Gastroesophageal sphincter (tissue), 4 donors: ENCODE results near the gene PARD6G. TPM values are rescaled to one million over a fixed set of nuclear protein-coding genes. Genes with fewer than 3 reads are reported as not detected.

Source experiments
- ATAC-seq: fragments of 150-250 bp; one replicate; pipeline ENCODE4 v1.9.1; 2016; ENCODE audit warnings: mild to moderate bottlenecking, moderate library complexity
- H3K27ac ChIP-seq, 4 donors: fragments of 200-600 bp; sonication (generic) in 3 of 4; 1 replicate in 3 of 4; 2 replicates in 1 of 4; pipeline ENCODE4 v1.5.1; 2016 to 2019
- H3K27me3 ChIP-seq: fragments of 200-600 bp; sonication (generic); one replicate; pipeline ENCODE4 v1.5.1; 2019
- H3K36me3 ChIP-seq, 2 donors: fragments of 200-600 bp; sonication (generic); one replicate each; pipeline ENCODE4 v1.5.1; 2019; ENCODE audit warnings: control low read depth in 1 of 2
- H3K4me1 ChIP-seq, 3 donors: fragments of 200-600 bp; sonication (generic); 1 replicate in 2 of 3; 2 replicates in 1 of 3; pipeline ENCODE4 v1.5.1; 2016 to 2019; ENCODE audit warnings: control low read depth in 2 of 3
- H3K4me3 ChIP-seq, 2 donors: fragments of 200-600 bp; sonication (generic); one replicate each; pipeline ENCODE4 v1.5.1; 2019; ENCODE audit warnings: mild to moderate bottlenecking in 1 of 2, moderate library complexity in 1 of 2
- H3K9me3 ChIP-seq, 3 donors: fragments of 200-600 bp; sonication (generic); one replicate each; pipeline ENCODE4 v1.5.1; 2017 to 2019; ENCODE audit warnings: control low read depth in 2 of 3
- EP300 ChIP-seq: sonication (generic); formaldehyde crosslinking; IDR thresholded peaks from one replicate; pipeline ENCODE4 v1.6.1; 2017; ENCODE audit warnings: antibody characterized with exemption, mild to moderate bottlenecking
- POLR2A ChIP-seq, 2 donors: fragments of 450-650 bp; IDR thresholded peaks; one replicate each; pipeline ENCODE4 v1.6.1; 2017; ENCODE audit warnings: antibody characterized with exemption in 2 of 2, mild to moderate bottlenecking in 2 of 2, moderate library complexity in 1 of 2
- POLR2AphosphoS5 ChIP-seq: sonication (generic); formaldehyde crosslinking; IDR thresholded peaks from one replicate; pipeline ENCODE4 v1.6.1; 2017; ENCODE audit warnings: antibody characterized with exemption
- WGBS, 2 donors: methylation state at CpG; one replicate each; pipeline ENCODE4 v1.1.5; 2018; ENCODE audit warnings: low coverage in 1 of 2; 5-methylcytosine and 5-hydroxymethylcytosine counted together
- total RNA-seq, 4 donors: library from RNA; depleted of rRNA; stranded (reverse); fragments of >200 nt; gene quantifications; one replicate each; pipeline ENCODE4 v1.1.0, GENCODE V29; 2016
- TF ChIP-seq, protein P1 (sequence below), 4 experiments: fragments of 200-600 bp in 2 of 4; fragments of 450-650 bp in 2 of 4; sonication (generic) in 1 of 4; IDR thresholded peaks; one replicate each; pipeline ENCODE4 v1.5.1; 2017 to 2019; ENCODE audit warnings: antibody characterized with exemption in 4 of 4, mild to moderate bottlenecking in 2 of 4, moderate library complexity in 2 of 4

PARD6G gene
- total RNA-seq, 4 donors from 2014 or later = 3.7 to 14.0 (median 8.6) TPM

DNA sequence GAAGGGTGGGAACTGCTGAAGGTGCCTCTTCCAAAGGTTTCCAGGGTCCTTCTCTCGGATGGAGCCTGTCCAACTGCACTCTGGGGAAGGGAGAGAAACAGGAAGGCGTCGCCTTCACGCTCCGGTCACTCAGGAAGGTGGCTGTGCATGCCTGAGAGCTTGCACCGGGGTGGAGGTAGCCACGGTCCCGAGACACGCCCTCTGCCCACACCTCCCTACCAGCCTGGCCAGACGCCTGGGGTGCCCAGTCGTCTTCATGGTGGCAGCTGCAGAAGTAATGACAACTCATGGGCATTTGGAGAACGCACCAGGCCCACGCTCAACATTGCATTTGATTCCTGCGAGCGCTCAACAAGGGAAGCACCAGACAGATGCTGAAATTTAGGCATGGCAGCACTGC lies 78.3 kb downstream of the PARD6G start:
- H3K4me3 ChIP-seq = no peak overlapping the region
- H3K27me3 ChIP-seq = no peaks in the 10 kb centered on the region
- WGBS, 2 donors = 90% methylated on average over 2 to 7 of the region's 15 CpGs
- TF ChIP-seq EP300 = no peak
- TF ChIP-seq POLR2AphosphoS5 = no peak
- no peak for TF ChIP-seq POLR2A (IDR thresholded peaks at IDR 0.05)
- TF ChIP-seq, protein P1, sequence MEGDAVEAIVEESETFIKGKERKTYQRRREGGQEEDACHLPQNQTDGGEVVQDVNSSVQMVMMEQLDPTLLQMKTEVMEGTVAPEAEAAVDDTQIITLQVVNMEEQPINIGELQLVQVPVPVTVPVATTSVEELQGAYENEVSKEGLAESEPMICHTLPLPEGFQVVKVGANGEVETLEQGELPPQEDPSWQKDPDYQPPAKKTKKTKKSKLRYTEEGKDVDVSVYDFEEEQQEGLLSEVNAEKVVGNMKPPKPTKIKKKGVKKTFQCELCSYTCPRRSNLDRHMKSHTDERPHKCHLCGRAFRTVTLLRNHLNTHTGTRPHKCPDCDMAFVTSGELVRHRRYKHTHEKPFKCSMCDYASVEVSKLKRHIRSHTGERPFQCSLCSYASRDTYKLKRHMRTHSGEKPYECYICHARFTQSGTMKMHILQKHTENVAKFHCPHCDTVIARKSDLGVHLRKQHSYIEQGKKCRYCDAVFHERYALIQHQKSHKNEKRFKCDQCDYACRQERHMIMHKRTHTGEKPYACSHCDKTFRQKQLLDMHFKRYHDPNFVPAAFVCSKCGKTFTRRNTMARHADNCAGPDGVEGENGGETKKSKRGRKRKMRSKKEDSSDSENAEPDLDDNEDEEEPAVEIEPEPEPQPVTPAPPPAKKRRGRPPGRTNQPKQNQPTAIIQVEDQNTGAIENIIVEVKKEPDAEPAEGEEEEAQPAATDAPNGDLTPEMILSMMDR (IDR thresholded peaks at IDR 0.05) = no peak
- peaks cover 0 to 12% (median 0%) of the 10 kb centered on the region in 3 donors for H3K9me3 ChIP-seq
- no peaks in the 10 kb centered on the region for H3K36me3 ChIP-seq
- no peak for ATAC-seq
- no peak overlapping the region for H3K27ac ChIP-seq
- peaks cover 0 to 16% (median 0%) of the 10 kb centered on the region in 3 donors for H3K4me1 ChIP-seq

DNA sequence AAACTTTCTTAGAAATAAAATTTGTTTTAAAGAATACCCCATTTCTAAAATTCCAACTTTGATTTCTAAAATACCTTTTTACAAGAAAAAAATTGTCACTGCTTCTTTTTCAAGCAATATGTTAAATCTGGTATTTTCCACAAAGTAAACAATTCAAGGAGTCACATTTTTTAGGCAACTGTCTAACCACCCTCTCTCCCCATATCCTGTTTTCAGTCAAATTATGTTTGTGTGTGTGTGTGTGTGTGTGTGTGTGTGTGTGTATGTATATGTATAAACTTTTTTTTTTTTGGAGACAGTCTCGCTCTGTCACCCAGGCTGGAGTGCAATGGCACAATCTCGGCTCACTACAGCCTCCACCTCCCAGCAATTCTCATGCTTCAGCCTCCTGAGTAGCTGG lies 79.0 kb downstream of the PARD6G start:
- no peak overlapping the region for H3K4me3 ChIP-seq
- WGBS, 2 donors = 77% methylated on average over 2 of the region's 2 CpGs; no CpG with 5 or more reads in 1 of the 2 donors
- peaks cover 0 to 13% (median 0%) of the 10 kb centered on the region in 3 donors for H3K9me3 ChIP-seq
- no peaks in the 10 kb centered on the region for H3K36me3 ChIP-seq
- ATAC-seq = no peak
- TF ChIP-seq EP300 (no peak), POLR2AphosphoS5 (no peak), POLR2A (IDR thresholded peaks at IDR 0.05) (no peak)
- TF ChIP-seq, protein P1 (IDR thresholded peaks at IDR 0.05) = no peak
- peaks cover 0 to 16% (median 0%) of the 10 kb centered on the region in 3 donors for H3K4me1 ChIP-seq
- no peak overlapping the region for H3K27ac ChIP-seq
- no peaks in the 10 kb centered on the region for H3K27me3 ChIP-seq

DNA sequence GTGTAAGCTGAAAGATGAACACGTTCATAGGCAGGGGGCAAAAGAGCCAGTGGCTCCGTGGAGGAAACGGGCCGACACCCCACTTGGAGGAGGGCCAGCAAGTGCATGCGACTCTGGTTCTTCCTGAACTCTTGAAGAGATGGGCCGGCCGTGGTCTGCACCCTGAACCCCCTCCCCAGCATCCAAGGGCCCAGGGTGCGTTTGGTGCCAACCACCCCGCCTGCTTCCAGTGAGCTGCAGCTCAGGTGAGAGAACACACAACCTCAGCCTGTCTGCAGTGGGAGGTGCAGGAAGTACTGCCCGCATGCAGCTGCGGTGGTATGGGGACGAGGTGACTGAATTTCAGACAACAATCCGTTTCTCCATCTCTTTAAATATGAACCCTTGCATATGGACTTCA lies 79.4 kb downstream of the PARD6G start:
- 55 to 74% methylated on average over 6 to 11 of the region's 13 CpGs for WGBS, 2 donors
- Histone ChIP-seq H3K9me3 (peaks cover 0 to 13% (median 0%) of the 10 kb centered on the region in 3 donors), H3K27me3 (no peaks in the 10 kb centered on the region), H3K27ac (no peak overlapping the region), H3K4me3 (no peak overlapping the region), H3K36me3 (no peaks in the 10 kb centered on the region), H3K4me1 (peaks cover 0 to 16% (median 0%) of the 10 kb centered on the region in 3 donors)
- TF ChIP-seq POLR2A (IDR thresholded peaks at IDR 0.05) = no peak
- no peak for TF ChIP-seq POLR2AphosphoS5
- no peak for TF ChIP-seq EP300
- TF ChIP-seq, protein P1 (IDR thresholded peaks at IDR 0.05) = no peak
- no peak for ATAC-seq

DNA sequence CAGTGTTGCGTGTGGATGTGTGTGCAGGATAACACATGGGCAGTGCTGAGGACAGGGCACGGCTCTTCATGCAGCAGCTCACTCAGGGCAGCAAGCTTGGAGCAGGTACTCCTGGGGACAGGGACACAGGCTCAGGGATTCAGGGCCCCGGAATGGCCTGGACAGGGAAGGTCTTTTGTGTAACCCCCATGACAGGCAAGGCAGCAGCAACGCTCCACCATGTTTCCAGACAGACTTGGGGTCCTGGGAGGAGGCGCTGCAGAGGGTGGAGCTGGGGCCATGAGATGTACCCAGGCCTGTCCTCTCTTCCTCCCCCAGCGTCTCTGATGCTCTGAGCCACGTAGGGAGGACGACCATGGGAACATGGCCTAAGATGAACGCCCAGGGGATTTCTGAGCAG lies 80.0 kb downstream of the PARD6G start:
- Histone ChIP-seq H3K27me3 (no peaks in the 10 kb centered on the region), H3K4me1 (peaks cover 0 to 16% (median 0%) of the 10 kb centered on the region in 3 donors), H3K4me3 (no peak overlapping the region), H3K9me3 (peaks cover 0 to 13% (median 0%) of the 10 kb centered on the region in 3 donors), H3K27ac (no peak overlapping the region), H3K36me3 (no peaks in the 10 kb centered on the region)
- no peak for ATAC-seq
- TF ChIP-seq EP300 = no peak
- TF ChIP-seq POLR2AphosphoS5 = no peak
- TF ChIP-seq, protein P1 (IDR thresholded peaks at IDR 0.05) = no peak
- no peak for TF ChIP-seq POLR2A (IDR thresholded peaks at IDR 0.05)
- 73% methylated on average over 3 of the region's 9 CpGs; no CpG with 5 or more reads in 1 of the 2 donors for WGBS, 2 donors

DNA sequence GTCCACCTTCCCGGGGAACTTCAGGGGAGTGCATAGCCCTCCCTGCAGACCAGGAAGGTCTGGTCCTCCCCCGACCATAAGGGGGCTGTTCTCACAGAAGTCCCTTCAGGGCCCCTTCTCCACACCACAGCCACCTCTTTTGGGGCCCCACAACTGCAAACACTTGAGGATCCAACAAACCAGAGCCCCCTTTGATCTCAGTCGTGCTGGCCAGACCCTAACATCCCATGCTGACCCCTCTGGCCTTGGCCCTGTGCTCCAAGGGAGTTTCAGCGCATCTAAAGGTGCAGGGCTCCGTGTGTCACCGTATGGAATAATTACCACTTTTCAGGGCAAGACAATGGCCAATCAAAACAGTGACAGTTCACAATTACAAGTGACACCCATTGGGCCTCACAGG lies 80.6 kb downstream of the PARD6G start:
- Histone ChIP-seq H3K4me1 (peaks cover 0 to 13% (median 0%) of the 10 kb centered on the region in 3 donors), H3K27ac (no peak overlapping the region), H3K4me3 (no peak overlapping the region), H3K36me3 (no peaks in the 10 kb centered on the region), H3K27me3 (no peaks in the 10 kb centered on the region), H3K9me3 (peaks cover 0 to 13% (median 0%) of the 10 kb centered on the region in 3 donors)
- 68% methylated on average over 2 of the region's 6 CpGs; no CpG with 5 or more reads in 1 of the 2 donors for WGBS, 2 donors
- no peak for TF ChIP-seq EP300
- no peak for TF ChIP-seq POLR2AphosphoS5
- ATAC-seq = no peak
